Kidney (tissue), 14 donors: Measurements from ENCODE around the gene SLC66A2. TPM values are rescaled to one million over a fixed set of nuclear protein-coding genes. Genes with fewer than 3 reads are reported as not detected.
A peak's percentile ranks its signal among the peaks of the same experiment; 100 is the strongest.

Experiments
- DNase-seq, 5 donors: peaks; one replicate each; pipeline ENCODE4 v3.0.0-alpha.2; 2013 to 2020
- FAIRE-seq: peaks from 2 replicates; lab custom pipeline; 2012; peaks lifted over from hg19 to GRCh38; lab: Jason Lieb, UNC
- H3K27ac ChIP-seq, 2 donors: one replicate each; pipeline ENCODE4 v1.7.0; 2013; ENCODE audit warnings: low read depth in 2 of 2, low read length in 2 of 2, inconsistent platforms in 1 of 2
- H3K27me3 ChIP-seq: one replicate; pipeline ENCODE4 v1.7.1; 2013; ENCODE audit warnings: low read length, inconsistent platforms; ENCODE audit not compliant: control insufficient read depth, insufficient read depth
- H3K36me3 ChIP-seq, 3 donors: one replicate each; pipeline versions ENCODE4 v1.7.0 to v1.7.1; 2013; ENCODE audit warnings: low read length in 3 of 3, control low read depth in 1 of 3, inconsistent platforms in 1 of 3; ENCODE audit not compliant: insufficient read depth in 3 of 3, control insufficient read depth in 2 of 3
- H3K4me1 ChIP-seq, 3 donors: one replicate each; pipeline versions ENCODE4 v1.7.0 to v1.7.1; 2013; ENCODE audit warnings: low read length in 3 of 3, inconsistent platforms in 1 of 3, low read depth in 1 of 3; ENCODE audit not compliant: control insufficient read depth in 2 of 3, insufficient read depth in 2 of 3
- H3K4me3 ChIP-seq, 3 donors: one replicate each; pipeline versions ENCODE4 v1.7.0 to v1.8.1; 2013; ENCODE audit warnings: low read length in 3 of 3, control low read depth in 1 of 3, inconsistent platforms in 1 of 3
- H3K9ac ChIP-seq, 3 donors: one replicate each; pipeline versions ENCODE4 v1.7.0 to v1.7.1; 2013; ENCODE audit warnings: low read length in 3 of 3, control low read depth in 1 of 3, inconsistent platforms in 1 of 3
- H3K9me3 ChIP-seq, 3 donors: one replicate each; pipeline versions ENCODE4 v1.7.0 to v1.7.1; 2013; ENCODE audit warnings: low read length in 3 of 3, control low read depth in 1 of 3, inconsistent platforms in 1 of 3; ENCODE audit not compliant: control insufficient read depth in 2 of 3, insufficient read depth in 1 of 3
- intact Hi-C: fragments of 100-400 bp; cut with DNase I; formaldehyde crosslinking; loops from one replicate; pipeline ENCODE4 v1.11.1; 2022
- polyA plus RNA-seq: library from polyadenylated mRNA; stranded (reverse); fragments of 350-450 nt; fragmentation: Illumina TruSeq; extraction: RNeasy Lipid Tissue Mini Kit (QIAGEN cat#74804); gene quantifications from one replicate; pipeline ENCODE4 v1.2.3, GENCODE V29; 2014; ENCODE audit warnings: low read depth, low replicate concordance; ENCODE audit not compliant: insufficient read depth
- total RNA-seq: library from RNA; stranded (reverse); fragmentation: NEBNext Ultra II Directional; extraction: Animal tissue kit (Norgen Biotek cat#: 25700); gene quantifications from one replicate; pipeline ENCODE4 v1.2.1, GENCODE V29; 2021
- TF ChIP-seq, protein P1 (sequence below): IDR thresholded peaks from 3 replicates; pipeline ENCODE4 v1.5.1; 2012; ENCODE audit warnings: mild to moderate bottlenecking, moderate library complexity, borderline replicate concordance; ENCODE audit not compliant: insufficient read depth; ENCODE audit errors: extremely low read depth
- donor health status: control.
- donor health status: control.
- donor health status: control.
- donor health status: control.
- donor health status: control.
- donor health status: DM: yes; HTN: yes; CAD: no.
- donor health status: Normal renal cell carcinoma (clear cell type).

The SLC66A2 gene
- total and polyA plus RNA-seq, 2 donors from 2014 or later, result 41.9 to 45.5 TPM

DNA sequence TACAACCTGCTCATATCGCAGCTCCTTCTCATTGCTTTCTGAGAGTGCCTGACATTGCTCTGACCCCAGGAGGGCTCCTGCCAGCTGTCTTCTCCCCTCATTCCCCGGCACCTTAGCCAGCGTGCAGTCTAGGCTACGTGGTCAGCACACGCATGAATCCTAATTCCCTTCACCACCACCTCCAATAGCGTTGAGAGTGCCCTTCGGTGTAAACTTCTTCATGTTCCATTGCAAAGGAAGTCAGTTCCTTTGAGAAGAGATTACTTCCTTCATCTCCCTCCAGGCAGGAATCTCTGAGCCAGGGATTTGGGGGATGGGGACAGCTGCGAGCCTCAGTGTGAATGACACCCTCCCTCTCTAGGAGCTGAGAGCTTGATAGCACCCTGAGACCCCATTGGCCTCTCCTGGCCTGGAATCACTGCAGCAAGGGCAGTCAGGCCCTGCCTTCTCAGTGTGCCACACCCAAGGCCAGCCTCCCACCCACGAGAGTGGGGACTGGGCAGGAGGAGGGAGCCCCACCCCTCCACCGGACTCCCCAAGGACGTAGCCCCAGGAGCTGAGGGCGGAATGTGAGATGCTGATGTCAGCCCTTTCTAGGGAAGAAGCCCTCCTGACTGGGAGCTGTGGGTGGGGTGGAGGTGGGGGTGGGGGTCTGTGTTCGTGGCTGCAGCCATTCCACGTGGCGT lies 53.4 kb downstream of the SLC66A2 start:
- Histone ChIP-seq H3K4me3 (no peak overlapping the region), H3K27ac (no peak overlapping the region), H3K36me3 (no peaks in the 10 kb centered on the region), H3K27me3 (no peaks in the 10 kb centered on the region), H3K9ac (no peak overlapping the region), H3K9me3 (peaks cover 3 to 24% (median 14%) of the 10 kb centered on the region in 3 donors), H3K4me1 (no peaks in the 10 kb centered on the region)
- FAIRE-seq (no peak), DNase-seq (peak in 2 of 5 donors; percentile 6 to 41)
- TF ChIP-seq, protein P1, sequence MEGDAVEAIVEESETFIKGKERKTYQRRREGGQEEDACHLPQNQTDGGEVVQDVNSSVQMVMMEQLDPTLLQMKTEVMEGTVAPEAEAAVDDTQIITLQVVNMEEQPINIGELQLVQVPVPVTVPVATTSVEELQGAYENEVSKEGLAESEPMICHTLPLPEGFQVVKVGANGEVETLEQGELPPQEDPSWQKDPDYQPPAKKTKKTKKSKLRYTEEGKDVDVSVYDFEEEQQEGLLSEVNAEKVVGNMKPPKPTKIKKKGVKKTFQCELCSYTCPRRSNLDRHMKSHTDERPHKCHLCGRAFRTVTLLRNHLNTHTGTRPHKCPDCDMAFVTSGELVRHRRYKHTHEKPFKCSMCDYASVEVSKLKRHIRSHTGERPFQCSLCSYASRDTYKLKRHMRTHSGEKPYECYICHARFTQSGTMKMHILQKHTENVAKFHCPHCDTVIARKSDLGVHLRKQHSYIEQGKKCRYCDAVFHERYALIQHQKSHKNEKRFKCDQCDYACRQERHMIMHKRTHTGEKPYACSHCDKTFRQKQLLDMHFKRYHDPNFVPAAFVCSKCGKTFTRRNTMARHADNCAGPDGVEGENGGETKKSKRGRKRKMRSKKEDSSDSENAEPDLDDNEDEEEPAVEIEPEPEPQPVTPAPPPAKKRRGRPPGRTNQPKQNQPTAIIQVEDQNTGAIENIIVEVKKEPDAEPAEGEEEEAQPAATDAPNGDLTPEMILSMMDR, result no peak
- intact Hi-C loops, result no loop called here

DNA sequence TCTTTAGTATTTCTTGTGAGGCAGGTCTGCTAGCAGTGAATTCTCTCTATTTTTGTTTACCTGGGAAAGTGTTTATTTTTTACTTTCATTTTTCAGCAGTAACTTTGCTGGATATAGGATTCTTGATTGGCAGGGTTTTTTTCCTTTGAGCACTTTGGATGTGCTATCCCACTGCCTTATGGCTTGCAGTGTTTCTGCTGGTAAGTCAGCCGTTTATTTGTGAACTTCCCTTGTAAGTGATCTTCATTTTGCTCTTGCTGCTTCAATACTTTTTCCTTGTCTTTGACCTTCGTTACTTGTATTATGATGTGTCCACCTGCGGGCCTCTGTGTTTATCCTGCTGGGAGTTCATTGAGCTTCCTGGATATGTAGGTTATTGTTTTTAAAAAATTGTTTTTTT lies 54.7 kb downstream of the SLC66A2 start:
- TF ChIP-seq, protein P1, result no peak
- H3K4me3 ChIP-seq, result no peak overlapping the region
- no peak overlapping the region for H3K9ac ChIP-seq
- intact Hi-C loops, result no loop called here
- no peak for DNase-seq
- H3K36me3 ChIP-seq, result no peaks in the 10 kb centered on the region
- no peak for FAIRE-seq
- no peaks in the 10 kb centered on the region for H3K4me1 ChIP-seq
- H3K9me3 ChIP-seq, result peaks cover 3 to 32% (median 17%) of the 10 kb centered on the region in 3 donors
- H3K27ac ChIP-seq, result no peak overlapping the region
- H3K27me3 ChIP-seq, result no peaks in the 10 kb centered on the region

DNA sequence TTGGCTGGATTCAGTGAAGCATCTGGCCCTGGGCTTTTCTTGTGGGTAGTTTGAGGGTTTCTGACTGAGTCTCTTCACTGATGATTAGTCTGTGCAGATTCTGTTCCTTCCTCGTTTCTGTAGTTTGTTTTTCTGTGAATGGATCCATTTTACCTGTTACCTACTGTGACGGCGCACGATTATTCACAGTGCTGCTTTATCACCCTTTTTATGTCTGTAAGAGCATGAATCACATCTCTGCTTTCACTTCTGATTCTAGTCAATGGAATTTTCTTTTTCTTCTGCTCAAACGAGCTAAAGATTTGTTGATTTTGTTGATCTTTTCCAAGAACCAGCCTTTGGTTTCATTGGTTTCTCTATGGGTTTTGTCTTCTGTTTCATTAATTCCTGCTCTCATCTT lies 60.8 kb downstream of the SLC66A2 start:
- H3K4me3 ChIP-seq, result no peak overlapping the region
- FAIRE-seq (no peak), DNase-seq (no peak)
- H3K27ac ChIP-seq, result no peak overlapping the region
- H3K27me3 ChIP-seq, result no peaks in the 10 kb centered on the region
- no peaks in the 10 kb centered on the region for H3K4me1 ChIP-seq
- no peak overlapping the region for H3K9ac ChIP-seq
- H3K36me3 ChIP-seq, result no peaks in the 10 kb centered on the region
- peaks cover 3 to 46% (median 11%) of the 10 kb centered on the region in 3 donors for H3K9me3 ChIP-seq
- intact Hi-C loops, result no loop called here
- TF ChIP-seq, protein P1, result no peak
